NCI-H2196 (cell line): ENCODE data around the gene GDAP2.
"Not testable (repeated sequence)": the region's sequence is repeated elsewhere in the genome, so short reads cannot be mapped to it uniquely, and the experiment has no call there.

Experiments used
- DNase-seq: peaks from one replicate; lab custom pipeline; 2025; ENCODE audit not compliant: unreplicated experiment; lab: John Stamatoyannopoulos, UW

GDAP2 gene

DNA sequence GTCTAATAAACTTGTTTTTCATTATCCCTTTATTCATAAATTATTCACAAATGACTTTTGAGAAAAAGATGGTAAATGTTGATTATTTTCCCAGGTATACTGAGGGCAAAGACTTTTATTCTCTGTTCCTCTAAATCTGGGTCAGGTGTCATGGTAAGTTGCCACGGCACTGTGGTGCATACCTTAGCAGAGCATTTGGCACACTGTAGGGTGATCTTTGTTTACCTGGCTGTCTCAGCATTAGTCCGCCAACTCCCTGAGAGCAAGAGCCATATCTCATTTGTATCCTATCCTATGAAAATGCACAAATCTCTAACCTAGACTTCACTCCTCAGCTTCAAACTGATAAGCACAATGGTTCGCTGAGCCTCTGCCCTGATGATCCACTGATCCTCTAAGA is 24.9 kb downstream of the GDAP2 start:
- DNase-seq, result no peak

DNA sequence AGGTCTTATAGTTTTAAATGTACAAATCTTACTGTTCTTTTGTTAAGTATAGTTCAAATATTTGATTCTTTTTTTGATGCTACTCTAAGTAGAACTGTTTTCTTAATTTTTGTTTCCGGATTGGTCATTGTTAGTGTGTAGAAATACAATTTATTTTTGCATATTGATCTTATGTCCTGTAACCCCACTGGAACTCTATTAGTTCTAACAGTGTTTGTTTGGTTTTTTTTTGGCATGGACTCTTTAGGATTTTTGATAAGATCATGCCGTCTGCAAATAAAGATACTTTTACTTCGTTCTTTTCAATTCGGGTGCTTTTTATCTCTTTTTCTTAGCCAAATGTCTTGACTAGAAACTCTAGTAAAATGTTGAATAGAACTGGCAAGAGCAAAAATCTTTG is 26.5 kb downstream of the GDAP2 start:
- DNase-seq, result no peak

DNA sequence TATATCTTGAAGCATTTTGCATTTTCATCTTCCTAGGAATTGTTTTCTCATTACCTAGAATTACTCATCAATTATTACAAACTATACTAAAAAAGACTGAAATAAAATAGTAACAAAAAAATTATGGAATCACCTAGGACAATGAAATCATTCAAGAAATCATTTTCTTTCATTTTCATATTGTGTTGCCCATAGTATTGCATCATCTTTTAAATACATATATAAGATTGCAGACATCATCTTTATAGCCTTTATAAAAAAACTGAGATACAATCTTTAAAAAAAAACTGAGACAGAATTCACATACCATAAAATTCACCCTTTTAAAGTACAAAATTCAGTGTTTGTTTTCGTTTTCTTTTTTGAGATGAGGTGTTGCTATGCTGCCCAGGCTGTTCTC is 29.6 kb downstream of the GDAP2 start:
- DNase-seq, result no peak

DNA sequence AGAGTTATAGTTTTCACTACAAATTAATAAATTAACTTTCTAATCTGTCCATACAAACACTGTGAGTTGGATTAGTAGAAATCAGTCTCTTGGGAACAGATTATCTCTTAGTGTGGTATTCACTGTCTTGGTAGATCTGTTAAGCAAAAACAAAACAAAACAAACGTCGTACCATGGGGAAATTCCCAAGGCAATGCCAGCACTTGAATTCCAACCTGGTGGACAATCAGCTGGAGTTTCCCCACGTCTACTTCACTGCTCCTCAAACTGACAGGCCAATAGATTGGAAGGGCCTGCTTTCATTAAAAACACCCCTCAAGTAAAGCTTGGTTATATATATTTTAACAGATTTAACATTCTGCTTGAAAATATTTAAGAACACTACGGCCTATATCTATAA is 31.9 kb downstream of the GDAP2 start:
- DNase-seq, result no peak

DNA sequence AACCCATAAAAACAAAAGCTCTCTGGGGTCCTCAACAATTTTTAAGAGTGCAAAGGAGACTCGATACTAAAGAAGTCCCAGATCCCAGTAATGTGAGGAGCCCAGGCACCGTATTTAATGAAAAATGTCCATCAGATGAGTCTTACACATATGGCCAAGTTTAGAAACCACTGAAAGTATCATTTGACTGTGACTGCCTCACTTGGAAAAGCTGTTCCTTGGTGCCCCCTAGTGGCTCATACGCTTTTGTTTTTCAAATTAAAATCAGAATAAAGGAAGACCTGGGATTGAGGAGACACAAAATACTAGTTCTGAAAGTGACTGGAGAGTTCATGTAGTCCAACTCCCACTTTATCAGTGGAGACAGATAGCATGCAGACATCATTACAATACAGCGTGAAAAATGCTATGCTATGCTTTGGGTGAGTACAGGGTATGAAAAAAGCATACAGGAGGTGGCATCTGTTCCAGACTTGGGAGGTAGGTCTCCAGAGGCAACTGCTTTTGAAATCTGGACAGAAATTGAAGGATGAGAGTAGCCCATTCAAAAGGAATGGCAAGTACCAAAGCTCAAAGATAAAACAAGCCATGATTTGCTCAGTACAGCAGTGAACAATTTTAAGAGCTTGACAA is 33.8 kb downstream of the GDAP2 start:
- DNase-seq, result peak; percentile 77

DNA sequence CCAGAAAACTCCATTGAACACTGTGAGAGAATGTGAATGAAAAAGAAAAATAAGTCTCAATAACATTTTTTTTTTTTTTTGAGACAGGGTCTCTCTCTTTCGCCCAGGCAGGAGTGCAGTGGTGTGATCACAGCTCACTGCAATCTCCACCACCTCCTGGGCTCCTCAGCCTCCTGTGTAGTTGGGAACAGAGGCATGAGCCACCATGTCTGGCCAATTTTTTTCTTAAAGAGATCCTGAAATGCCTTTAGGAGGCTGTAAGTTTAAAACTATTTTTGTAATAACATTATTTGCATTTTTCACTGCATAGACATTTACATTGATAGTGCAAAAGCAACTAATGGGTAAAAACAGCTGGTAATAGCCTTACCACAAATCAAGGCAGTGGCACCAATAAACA is 35.3 kb downstream of the GDAP2 start:
- no peak for DNase-seq

DNA sequence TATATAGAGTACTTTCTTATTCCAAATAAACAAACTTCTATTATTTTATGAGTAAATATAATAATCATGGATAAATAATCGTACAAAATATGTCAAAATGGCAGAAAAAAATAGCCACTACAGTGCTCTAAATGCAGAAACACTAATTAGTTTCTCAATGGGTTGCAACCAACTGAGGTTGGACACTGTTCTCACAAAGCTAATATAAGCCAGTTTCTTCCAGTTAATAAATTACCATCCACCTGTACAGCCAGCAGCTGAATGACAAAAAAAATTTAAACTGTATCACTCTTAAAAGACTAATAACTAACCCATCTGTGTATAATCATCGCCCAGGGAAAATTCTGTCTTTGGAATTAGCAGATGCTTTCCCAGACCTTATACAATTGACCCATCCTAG is 36.9 kb downstream of the GDAP2 start:
- no peak for DNase-seq

DNA sequence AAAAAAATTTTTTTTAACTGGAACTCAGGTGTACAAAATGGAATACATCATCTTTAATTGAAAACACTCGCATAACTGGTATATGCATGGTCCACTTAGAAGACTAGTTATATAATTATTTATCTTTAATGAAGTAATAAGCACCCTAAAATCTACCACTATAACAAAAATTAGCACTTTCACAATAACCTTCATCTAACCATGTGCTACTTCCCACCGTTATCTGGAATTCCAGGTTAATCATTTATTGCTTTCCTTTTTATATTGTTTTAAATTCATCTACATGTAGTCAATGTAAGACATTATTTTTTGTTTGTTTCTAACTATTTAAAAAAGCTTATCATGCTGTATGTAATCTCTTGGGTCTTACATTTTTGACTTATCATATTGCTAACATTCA is 39.0 kb downstream of the GDAP2 start:
- no peak for DNase-seq

DNA sequence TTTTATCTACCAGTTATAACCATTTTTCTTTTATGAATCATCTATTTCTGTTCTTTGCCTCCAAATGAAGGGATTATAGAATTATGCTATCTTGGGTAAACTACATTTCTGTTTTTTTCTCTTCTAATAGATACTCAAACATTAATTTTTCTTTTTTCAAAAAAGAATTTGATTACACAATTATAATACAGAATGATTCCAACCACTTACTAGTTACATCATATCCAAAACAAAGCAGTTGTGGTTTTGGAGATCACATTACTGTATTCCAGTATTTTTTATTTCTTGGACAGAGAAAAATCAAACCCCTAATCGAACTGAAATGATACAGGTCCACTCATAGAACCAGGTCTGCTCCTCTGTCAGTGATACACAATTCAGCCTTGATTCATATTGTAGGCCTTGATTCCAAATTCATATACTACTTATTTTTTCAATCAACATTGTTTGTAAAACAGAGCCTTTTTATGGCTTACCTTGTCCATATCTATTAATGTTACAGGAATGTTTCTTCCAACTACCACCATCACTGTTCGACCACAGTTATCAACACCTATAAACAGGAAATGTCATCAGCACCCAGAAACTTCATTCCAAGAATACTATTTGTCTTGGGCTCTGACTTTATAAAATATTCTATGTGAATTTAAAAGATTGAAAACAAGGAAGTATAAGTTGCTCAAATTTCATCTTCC is 43.2 kb downstream of the GDAP2 start:
- DNase-seq, result no peak

DNA sequence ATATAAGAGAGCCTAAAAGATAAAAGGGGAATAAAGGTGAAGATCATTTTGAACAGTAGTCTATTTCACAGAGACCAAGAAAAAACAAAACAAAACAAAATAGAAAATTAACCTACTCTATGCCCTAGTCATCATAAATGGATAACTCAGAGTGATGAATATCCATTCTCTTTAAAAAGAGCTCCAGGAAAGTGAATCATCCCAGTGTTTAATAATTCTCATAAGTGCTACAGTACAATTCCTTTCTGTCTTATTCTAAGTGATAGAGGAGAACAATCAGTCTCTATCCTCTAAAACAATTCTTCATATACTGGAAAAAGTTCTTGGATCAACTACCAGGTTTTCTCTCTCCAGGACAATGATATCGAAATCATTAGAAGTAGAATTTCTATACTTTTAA is 45.8 kb downstream of the GDAP2 start:
- no peak for DNase-seq

DNA sequence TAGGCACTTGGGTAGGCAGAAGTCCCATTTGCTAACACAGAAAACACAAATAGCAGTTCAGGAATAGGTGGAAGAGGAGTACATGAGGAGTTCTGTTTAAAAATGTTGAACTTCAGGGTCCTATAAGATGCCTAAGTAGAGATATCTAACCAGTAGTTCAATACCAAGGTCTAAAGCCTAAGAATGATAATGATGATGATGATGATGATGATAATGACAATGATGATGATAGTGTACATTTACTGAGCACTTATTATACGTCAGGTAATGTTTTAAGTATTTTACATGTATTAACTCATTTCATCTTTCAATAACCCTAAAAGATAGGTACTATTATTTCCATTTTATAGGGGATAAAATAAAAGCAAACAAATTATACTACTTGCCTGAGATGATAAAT is 50.1 kb downstream of the GDAP2 start:
- DNase-seq, result no peak

DNA sequence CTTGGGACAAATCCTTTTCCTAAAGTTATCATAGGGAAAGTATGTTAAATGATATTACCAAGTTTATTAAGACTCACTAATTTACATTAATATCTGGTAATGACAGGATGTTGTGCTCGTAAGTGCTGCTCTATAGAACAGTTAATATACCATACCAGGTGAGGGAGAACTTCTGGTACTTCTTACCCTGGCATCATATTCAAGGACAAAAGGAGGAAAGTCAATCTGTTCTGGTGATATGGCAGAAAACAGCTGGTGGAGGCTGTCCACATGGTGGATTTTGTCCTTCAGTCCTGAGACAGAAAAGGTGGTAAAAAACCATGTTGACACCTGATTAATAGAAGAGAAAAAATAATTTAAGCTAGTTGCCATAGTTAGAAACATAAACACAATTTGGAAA is 51.6 kb downstream of the GDAP2 start:
- no peak for DNase-seq

DNA sequence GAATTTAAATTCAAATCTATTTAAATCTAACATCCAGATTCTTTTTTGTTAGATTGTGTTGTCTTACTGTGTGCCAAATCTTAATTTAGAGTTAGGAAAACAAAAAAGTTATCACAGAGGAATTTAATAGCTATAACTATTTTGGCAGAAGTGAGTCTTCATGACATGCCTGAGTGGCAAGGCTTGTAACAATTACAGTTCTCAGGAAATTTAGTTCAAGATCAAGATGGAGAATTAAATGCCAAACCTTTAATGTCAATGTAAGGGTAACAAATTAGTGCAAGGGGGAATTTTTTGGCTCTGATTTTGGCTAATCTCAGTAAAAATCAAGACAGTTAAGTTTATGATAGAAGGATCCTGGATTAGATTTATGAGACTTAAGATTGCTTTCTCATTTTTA is 58.4 kb downstream of the GDAP2 start:
- DNase-seq, result no peak

DNA sequence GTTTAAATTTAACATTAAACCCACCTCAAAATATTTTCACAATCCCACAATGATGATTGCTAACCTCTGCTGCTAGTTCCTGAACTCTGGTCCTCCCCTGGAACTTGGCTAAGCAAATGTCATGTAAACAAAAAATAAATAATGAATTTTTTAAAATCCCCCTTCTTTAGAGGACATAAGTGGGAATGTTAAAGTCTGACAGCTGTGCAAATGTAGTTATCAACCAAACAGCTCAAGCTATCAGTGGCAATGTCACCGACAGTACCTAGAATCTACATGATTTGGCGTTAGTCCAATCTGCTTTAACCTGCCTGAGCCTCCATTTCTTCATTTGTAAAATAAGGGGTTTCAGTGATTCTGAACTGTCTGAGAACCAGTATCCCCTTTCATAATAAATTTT is 67.7 kb downstream of the GDAP2 start:
- no peak for DNase-seq

DNA sequence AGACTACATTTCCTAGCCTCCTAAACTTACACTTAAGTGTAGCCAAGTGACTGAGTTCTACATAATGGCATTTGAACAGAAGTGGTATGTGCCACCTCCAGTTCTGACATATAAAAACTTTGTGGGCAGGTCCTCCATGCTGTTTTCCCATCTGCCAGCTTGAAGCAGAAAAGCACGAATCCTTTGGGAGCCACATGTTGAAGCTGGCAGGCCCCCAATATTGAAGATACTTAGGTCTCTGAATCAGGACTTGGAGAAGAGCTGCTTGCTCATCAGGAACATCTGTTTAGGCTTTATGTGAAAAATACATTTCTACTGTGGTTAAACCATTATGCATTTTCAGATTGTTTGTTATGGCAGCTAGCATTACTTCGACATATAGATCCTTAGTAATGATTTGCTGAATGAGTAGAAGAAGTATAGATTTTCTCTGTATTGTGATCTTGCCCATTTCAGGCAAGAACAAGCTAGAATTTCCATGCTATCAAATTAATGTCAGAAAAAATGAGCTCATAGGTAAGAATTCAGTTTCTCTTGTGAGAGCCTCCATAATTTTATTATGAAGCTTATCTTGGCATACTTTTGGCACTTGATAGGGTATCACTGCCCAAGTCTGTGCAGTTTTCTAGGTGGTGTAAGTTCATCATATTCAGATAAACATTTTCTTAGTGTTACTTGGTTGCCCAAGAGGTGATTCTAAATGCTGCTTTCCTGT is 68.4 kb downstream of the GDAP2 start:
- no peak for DNase-seq

DNA sequence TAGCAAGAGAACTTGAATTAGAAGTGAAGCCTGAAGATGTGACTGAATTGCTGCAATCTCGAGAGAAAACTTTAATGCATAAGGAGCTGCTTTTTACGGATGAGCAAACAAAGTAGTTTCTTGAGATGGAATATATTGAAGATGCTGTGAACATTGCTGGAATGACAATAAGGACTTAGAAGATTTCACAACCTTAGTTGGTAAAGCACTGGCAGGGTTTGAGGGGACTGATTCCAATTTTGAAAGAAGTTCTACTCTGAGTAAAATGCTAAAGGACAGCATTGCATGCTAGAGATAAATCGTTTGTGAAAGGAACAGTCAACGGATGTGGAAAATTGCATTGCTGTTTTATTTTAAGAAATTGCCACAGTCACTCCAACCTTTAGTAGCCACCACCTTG is 69.5 kb downstream of the GDAP2 start:
- DNase-seq, result no peak

DNA sequence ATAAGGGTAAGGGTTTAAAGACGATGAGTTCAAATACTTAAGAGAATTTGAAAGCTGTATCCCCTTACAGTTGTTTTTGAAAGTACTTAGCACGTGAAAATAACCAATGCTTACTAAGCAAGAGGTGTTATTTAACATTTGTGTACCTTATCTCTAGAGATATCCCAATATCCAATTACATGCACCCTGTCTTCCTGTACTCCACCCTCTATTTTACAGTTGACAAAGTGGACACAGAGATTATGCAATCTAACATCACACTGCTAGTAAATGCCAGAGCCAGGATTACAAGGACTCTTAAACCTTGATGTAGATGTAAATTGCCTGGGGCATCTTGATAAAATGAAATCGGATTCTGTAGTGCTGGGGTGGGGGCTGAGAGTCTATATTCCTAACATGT is 72.0 kb downstream of the GDAP2 start:
- DNase-seq, result peak; percentile 30

DNA sequence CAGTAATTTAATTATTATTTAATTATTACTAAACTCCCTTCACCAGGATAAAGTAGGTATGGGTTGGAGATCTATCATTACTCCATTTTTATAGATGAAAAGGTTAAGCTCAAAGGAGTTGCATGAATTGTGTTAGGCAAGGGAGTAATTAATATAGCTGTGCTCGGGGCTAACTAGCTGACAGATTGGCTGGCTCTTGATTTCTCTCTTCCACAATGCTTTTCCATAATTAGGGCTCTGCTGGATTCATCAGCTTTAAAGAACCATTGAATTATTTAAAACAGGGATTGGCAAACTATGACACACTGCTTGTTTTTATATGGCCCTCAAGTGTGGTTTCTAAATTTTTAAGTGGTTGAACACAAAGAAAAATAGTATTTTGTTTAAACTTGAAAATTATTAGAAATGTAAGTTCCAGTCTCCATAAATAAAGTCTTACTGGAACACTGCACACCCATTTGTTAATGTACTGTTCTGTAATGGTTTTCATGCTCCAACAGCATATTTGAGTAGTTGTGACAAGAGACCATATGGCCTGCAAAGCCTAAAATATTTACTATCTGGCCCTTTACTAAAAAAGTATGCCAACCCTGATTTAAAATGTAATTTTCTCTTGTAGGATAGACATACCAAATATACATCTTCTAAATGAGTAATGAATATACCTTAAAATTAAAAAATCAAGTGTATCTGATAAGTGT is 76.4 kb downstream of the GDAP2 start:
- DNase-seq, result no peak

DNA sequence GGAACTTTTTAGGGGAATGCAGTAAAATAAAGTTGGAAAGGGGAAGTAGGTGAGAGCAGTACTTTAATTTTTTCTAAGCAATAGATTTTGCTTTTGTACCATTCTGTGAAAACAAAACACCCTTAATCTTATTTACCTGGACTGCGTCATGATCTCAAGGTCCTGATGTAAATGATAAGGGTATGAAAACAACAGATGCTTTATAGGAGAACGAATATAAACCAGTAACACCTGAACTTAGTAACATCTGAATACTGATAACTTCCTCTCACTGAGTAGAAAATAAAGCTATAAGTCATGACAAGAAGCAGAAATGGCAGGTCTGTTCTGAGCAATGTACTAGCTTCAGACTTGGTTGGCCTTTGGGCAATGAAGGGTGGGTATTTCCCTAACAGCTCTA is 77.7 kb downstream of the GDAP2 start:
- DNase-seq, result no peak

DNA sequence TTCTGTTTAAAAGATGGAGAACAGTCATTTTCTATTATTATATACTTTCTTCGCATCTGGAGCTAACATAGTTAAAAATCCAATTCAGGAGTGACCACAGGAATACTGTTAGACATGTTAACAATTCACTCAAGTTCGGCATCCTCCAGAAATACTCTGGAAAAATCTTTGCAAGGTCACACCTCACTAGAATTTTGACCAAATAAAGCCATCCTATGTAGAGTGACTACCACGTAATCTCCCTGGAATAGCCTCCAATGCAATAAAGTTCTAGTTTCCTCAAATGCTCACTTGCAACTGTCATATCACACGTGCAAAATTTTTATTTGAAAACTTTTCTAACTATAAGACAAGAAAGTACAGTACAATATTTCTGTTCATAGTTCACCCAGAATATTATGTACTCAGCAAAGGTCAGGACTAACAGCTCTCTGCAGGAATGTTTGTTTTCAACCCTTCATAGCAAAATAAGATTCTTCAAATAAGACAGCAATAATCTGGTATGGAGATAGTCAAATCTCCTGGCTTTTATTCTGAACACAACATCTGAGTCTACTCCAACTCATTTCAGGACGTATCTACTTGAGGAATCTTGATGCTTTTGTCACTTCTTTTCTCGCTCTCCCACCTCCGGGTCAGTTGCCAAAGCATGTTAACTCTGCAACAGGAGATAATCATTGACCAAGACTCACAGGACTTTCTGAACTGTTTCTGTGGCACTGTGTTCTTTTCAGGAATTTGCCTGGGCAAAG is 82.6 kb downstream of the GDAP2 start:
- no peak for DNase-seq

DNA sequence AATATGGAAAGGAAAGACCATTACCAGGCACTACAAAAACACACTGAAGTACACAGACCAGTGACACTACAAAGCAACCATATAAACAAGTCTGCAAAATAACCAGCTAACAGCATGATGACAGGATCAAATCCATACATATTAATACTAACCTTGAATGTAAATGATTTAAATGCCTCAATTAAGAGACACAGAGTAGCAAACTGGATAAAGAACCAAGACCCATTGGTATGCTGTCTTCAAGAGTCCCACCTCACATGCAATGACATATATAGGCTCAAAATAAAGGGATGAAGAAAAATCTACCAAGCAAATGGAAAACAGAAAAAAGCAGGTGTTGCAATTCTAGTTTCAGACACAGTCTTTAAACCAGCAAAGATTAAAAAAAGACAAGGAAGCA is 84.9 kb downstream of the GDAP2 start:
- not testable (repeated sequence) for DNase-seq
